Occipital lobe (tissue), 2 donors: ENCODE data around the gene GATAD2A. TPM values are rescaled to one million over a fixed set of nuclear protein-coding genes. Genes with fewer than 3 reads are reported as not detected.

ENCODE experiments used
- DNase-seq: peaks from one replicate; lab custom pipeline; 2025; lab: John Stamatoyannopoulos, UW
- total RNA-seq: library from RNA; depleted of rRNA; stranded (reverse); fragments of >200 nt; gene quantifications from one replicate; pipeline ENCODE4 v1.2.3, GENCODE V29; 2014

Gene GATAD2A
- total RNA-seq, 1 donor from 2014 or later = 14.2 TPM

DNA sequence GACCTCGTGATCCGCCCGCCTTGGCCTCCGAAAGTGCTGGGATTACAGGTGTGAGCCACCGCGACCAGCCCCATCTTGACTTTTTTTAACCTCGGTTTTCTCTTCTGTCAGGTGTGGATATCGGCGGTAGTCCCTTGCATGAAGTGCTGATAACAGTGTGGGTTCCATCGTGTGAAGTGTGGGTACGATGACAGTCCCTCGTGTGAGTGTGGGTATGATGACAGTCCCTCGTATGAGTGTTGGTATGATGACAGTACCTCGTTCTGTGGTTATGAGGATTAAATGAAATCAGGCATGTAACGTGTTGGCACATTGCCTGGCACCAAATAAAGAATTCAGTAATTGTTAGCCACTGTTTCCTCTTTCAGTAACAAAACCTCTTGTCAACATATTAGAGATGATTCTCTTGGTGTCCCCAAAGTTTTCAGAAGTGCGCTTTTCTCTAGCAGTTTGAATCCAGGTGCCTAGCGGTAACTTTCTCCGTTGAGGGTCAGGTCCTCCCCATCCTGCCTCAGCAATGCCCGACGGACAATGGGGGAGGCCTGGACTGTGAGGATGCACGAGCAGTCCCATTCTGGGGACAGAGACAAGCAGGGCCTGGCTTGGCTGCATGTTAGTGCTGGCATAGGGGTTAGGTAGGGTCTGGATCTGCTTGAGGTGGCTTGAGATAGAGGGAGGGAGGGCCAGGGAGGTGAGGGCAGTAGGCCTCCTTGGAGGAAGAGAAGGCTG lies 15.3 kb downstream of the GATAD2A start:
- DNase-seq = no peak

DNA sequence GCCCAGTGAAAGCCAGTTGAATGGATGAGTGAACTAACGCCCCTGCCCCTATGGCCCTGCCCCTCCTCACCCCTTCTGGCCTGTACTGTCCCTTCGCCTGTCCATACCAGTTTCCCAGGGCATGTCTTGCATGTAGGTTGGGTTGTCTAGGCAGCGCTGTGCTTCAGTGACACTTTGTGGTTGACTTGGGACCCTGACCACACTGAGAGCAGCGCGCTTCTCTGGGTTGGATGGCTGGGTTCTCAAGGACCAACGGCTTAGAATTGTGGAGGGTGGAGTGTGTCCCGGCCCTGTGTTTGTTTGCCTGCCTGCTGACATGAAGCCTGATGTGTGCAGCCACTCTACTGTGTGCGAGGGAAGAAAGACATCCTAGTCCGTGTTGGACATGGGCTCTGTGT lies 15.8 kb downstream of the GATAD2A start:
- no peak for DNase-seq

- no peak for DNase-seq
These were observed 16.7 kb downstream of the GATAD2A start for GRCh38 chr19:19422156-19422555.

DNA sequence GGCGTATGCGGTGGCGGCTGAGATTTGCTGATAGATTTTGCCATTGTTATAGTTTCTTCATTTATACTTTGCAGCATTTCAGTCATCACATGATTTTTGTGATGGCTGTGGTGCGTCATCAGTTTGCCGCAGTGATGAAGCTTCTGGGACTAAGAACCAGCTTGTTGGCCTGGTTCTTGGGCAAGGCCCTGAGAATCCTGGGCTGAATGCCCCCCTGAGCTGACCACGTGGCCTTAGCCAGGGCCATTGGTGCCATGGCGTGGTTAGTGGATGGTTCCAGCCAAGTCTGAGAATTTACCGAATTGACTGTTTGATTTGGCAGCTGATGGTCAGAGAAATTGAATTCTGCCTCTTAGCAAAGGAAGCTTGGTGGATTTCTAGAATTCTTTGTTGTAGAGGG lies 17.8 kb downstream of the GATAD2A start:
- DNase-seq = no peak

DNA sequence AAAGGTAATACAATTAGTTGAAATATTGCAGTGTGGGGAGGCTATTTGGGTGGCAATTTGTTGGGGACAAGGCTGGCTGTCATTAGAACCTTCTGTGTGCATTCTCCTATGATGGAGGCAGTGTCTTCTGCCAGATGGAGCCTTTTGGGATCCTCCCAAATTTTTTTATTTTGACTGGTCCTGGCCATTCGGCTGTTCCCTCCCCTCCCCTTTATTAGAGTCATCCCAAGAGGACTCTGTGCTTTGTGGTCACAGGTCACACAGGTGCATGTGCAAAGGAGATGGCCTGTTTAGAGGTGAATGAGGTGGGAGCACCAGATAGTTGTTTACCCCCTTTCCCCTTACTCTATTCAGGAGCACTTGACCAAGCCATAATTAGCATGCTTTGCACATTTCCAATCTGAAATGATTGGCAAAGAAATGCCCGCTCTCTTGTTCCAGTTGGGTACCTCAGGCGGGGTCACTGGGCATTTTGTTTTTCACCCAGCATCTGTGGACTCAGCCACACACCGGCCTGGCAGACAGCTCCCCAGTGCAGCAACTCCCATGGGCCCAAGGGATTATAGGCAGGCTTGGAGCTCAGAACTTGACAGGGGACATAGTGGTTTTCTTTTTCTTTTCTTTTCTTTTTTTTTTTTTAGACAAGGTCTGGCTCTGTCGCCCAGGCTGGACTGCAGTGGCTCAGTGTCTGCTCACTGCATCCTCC lies 19.8 kb downstream of the GATAD2A start:
- no peak for DNase-seq

GRCh38 chr19:19426216-19426615 lies 20.7 kb downstream of the GATAD2A start:
- no peak for DNase-seq

DNA sequence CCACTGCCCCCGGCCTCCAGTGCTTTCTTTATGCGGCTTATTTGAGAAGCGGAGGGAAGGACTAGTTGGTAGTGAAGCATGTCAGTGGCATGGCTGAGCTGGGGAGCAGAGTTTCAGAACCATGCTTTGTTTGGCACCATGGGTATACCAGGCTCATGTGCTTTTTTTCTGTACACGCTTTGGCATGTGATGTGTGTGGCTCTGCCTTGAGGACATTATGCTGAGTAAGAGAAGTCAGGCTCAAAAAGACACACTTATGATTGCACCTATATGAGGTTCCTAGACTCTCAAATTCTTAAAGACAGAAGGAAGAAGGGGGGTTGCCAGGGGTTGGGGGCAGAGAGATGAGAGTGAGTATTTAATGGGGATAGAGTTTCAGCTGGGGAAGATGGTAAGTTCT lies 21.3 kb downstream of the GATAD2A start:
- no peak for DNase-seq

- DNase-seq = no peak
These were observed 21.8 kb downstream of the GATAD2A start for GRCh38 chr19:19427302-19427701.

- no peak for DNase-seq
These were observed 22.5 kb downstream of the GATAD2A start for GRCh38 chr19:19427944-19428343.

- DNase-seq = no peak
These were observed 23.3 kb downstream of the GATAD2A start for GRCh38 chr19:19428746-19429145.

GRCh38 chr19:19429361-19429760 lies 23.9 kb downstream of the GATAD2A start:
- DNase-seq = no peak

DNA sequence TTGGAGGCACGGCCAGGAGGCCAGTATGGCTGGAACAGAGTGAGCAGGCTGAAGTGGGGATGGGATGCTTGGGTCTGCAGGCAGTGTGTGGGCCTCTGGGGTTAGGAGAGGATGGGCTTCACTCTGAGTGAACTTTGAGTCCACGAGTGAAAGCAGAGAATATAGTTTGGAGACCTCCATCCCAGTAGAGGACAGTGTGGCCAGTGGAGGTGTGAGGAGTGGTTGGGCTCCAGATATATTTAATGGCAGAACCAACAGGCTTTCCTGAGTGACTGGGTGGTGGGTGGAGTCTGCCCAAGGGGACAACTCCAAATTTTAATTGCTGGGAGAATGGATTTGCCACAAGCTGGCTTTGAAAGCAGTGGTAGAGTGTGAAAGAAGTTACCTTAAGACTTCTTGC lies 27.3 kb downstream of the GATAD2A start:
- DNase-seq = no peak

- no peak for DNase-seq
These were observed 28.3 kb downstream of the GATAD2A start for GRCh38 chr19:19433666-19434213.

GRCh38 chr19:19434483-19435045 lies 29.1 kb downstream of the GATAD2A start:
- DNase-seq = no peak

GRCh38 chr19:19436137-19436691 lies 30.7 kb downstream of the GATAD2A start:
- no peak for DNase-seq

GRCh38 chr19:19438366-19439175 lies 33.1 kb downstream of the GATAD2A start:
- no peak for DNase-seq

- no peak for DNase-seq
These were observed 33.7 kb downstream of the GATAD2A start for GRCh38 chr19:19439176-19439482.

DNA sequence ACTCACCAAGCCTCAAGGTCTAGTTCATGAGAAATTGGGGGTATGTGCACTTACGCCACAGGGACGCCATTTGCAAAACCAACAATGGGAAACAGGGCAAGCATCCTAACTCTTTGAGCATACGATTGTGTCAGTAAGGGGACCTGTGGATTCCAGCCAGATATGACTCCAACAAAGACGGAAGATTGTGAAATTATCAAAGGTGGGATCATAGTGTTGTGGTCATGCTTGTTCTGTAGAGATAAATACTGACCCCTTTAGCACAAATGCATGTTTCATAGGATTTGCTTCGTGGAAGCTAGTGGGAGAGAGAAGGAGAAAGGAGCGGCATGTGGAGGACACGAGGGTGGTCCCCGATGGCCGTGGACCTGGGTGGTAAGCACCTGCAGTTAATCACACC lies 37.8 kb downstream of the GATAD2A start:
- DNase-seq = no peak

DNA sequence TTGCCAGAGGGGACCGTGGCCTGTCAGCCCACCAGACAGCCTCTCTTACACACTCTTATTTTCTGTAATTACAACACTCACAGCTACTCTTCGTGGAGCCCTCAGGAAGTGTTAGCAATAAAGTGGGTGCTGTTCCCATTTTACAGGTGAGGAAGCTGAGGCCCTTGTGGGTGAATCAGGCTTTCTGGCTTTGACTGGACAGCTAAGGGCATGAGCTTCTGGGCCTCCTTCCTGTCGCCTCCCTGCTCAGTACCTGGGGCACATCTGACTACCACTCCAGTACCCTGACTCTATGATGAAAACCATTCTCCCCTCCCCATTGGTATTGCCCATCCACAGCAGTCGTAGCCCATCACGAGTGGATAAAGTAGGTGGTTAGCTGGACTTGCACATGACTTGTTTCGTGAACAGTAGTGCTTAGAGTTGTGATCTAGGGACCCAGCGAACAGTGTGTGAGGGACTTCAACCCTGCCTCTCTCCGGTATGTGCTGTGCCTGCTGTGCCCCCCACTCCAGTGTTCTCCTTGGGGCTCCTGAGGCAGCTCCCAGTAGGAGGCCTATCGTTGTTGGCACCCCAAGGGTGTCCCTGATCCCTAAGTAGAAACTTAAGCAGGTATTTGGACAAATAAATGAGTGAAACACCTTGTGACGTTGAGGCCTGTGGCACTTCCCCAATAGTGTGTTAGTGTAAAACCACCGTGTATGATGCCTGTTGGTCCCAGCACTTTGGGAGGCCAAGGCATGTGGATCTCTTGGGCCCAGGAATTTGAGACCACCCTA lies 38.6 kb downstream of the GATAD2A start:
- no peak for DNase-seq

GRCh38 chr19:19444681-19445155 lies 39.2 kb downstream of the GATAD2A start:
- no peak for DNase-seq

DNA sequence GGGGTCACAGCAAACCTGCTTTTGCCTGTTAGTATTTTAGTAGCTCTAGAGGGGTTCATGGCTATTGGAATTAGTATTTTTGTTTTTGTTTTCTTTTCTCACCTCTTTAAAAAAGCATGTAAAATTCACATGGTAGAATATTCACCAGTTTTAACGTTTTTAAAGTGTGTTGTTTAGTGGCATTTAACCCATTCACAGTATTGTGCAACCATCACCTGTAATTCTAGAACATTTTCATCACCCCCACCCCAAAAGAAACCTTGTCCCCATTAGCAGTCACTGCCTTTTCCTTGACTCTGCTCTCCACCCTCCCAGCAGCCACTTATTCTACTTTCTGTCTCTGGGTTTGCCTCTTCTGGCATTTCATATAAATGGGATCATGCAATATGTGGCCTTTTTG lies 39.8 kb downstream of the GATAD2A start:
- no peak for DNase-seq
